Naive thymus-derived CD4-positive, alpha-beta T cell (primary cell): Measurements from ENCODE around the gene GPR156. TPM values are rescaled to one million over a fixed set of nuclear protein-coding genes. Genes with fewer than 3 reads are reported as not detected.

Source experiments
- ATAC-seq: fragments of 150-1000 bp; cut with Tn5 transposase; 2 replicates; pipeline ENCODE4 v1.10.0; 2021; ENCODE audit warnings: mild to moderate bottlenecking, moderate library complexity
- CTCF ChIA-PET: fragments of 350-600 bp; sonication (Branson Sonifier 250); formaldehyde crosslinking; loops from one replicate; lab custom pipeline; 2021; ENCODE audit warnings: antibody characterized with exemption; lab: Charles Lee
- POLR2A ChIA-PET: fragments of 350-600 bp; sonication (Branson Sonifier 250); formaldehyde crosslinking; loops from one replicate; lab custom pipeline; 2021; ENCODE audit warnings: antibody characterized with exemption, inconsistent platforms; lab: Charles Lee
- DNase-seq, 9 donors: peaks; one replicate each; pipeline versions ENCODE4 v3.0.0 to v3.0.0-alpha.2; 2020 to 2022; ENCODE audit warnings: mixed read lengths in 1 of 9
- H3K27ac ChIP-seq: one replicate; pipeline ENCODE4 v1.7.0; 2013; ENCODE audit warnings: mild to moderate bottlenecking, low read depth, low read length, moderate library complexity
- H3K27me3 ChIP-seq, 2 donors: one replicate each; pipeline ENCODE4 v1.7.0; 2013; ENCODE audit warnings: low read length in 2 of 2, mild to moderate bottlenecking in 2 of 2, moderate library complexity in 2 of 2; ENCODE audit not compliant: control insufficient read depth in 2 of 2, insufficient read depth in 2 of 2
- H3K36me3 ChIP-seq, 3 experiments: 1 replicate in 2 of 3; 2 replicates in 1 of 3; pipeline ENCODE4 v1.7.0; 2013; ENCODE audit warnings: low read length in 3 of 3, mild to moderate bottlenecking in 3 of 3, moderate library complexity in 1 of 3; ENCODE audit not compliant: insufficient read depth in 3 of 3, control insufficient read depth in 2 of 3
- H3K4me1 ChIP-seq, 2 donors: one replicate each; pipeline ENCODE4 v1.7.0; 2013; ENCODE audit warnings: low read length in 2 of 2, mild to moderate bottlenecking in 2 of 2, moderate library complexity in 1 of 2; ENCODE audit not compliant: control insufficient read depth in 2 of 2, insufficient read depth in 2 of 2
- H3K4me3 ChIP-seq: 2 replicates; pipeline ENCODE4 v1.7.0; 2013; ENCODE audit warnings: mild to moderate bottlenecking, low read length
- H3K9me3 ChIP-seq, 3 experiments: 1 replicate in 2 of 3; 2 replicates in 1 of 3; pipeline ENCODE4 v1.7.0; 2013; ENCODE audit warnings: low read length in 3 of 3; ENCODE audit not compliant: control insufficient read depth in 2 of 3
- H3K27ac Mint-ChIP-seq, 9 donors: one replicate each; pipeline ENCODE4 v1.8.0; 2020 to 2022; ENCODE audit warnings: mixed read lengths in 9 of 9, mild to moderate bottlenecking in 8 of 9, moderate library complexity in 5 of 9, inconsistent platforms in 2 of 9
- H3K27me3 Mint-ChIP-seq, 5 donors: one replicate each; pipeline ENCODE4 v1.8.0; 2021 to 2022; ENCODE audit warnings: mixed read lengths in 5 of 5, mild to moderate bottlenecking in 1 of 5
- H3K36me3 Mint-ChIP-seq, 5 donors: one replicate each; pipeline ENCODE4 v1.8.0; 2020 to 2022; ENCODE audit warnings: mixed read lengths in 5 of 5, mild to moderate bottlenecking in 3 of 5, inconsistent platforms in 1 of 5
- H3K4me1 Mint-ChIP-seq, 7 donors: one replicate each; pipeline ENCODE4 v1.8.0; 2020 to 2022; ENCODE audit warnings: mixed read lengths in 7 of 7, mild to moderate bottlenecking in 3 of 7, inconsistent platforms in 1 of 7
- H3K4me3 Mint-ChIP-seq, 10 donors: one replicate each; pipeline ENCODE4 v1.8.0; 2020 to 2022; ENCODE audit warnings: mild to moderate bottlenecking in 10 of 10, mixed read lengths in 10 of 10, moderate library complexity in 6 of 10, inconsistent platforms in 2 of 10
- H3K9me3 Mint-ChIP-seq, 11 donors: one replicate each; pipeline ENCODE4 v1.8.0; 2020 to 2022; ENCODE audit warnings: mixed read lengths in 11 of 11, mild to moderate bottlenecking in 4 of 11, inconsistent platforms in 1 of 11, moderate library complexity in 1 of 11
- intact Hi-C, 2 donors: fragments of 100-400 bp; cut with micrococcal nuclease; formaldehyde crosslinking; loops; one replicate each; pipeline ENCODE4 v1.15.1; 2023
- polyA plus RNA-seq, 2 donors: library from polyadenylated mRNA; unstranded; fragments of 300-500 nt; fragmentation: Illumina TruSeq; gene quantifications; one replicate each; pipeline ENCODE4 v1.2.3, GENCODE V29; 2021
- total RNA-seq, 6 experiments: library from RNA in 5 of 6; stranded (reverse) in 5 of 6; gene quantifications; 1 replicate in 5 of 6; 2 replicates in 1 of 6; pipeline ENCODE4 v1.2.3 and lab custom pipeline; 2021 to 2026

The GPR156 gene
- total and polyA plus RNA-seq, 7 experiments from 2014 or later: 0.27 TPM; not detected in 6

DNA sequence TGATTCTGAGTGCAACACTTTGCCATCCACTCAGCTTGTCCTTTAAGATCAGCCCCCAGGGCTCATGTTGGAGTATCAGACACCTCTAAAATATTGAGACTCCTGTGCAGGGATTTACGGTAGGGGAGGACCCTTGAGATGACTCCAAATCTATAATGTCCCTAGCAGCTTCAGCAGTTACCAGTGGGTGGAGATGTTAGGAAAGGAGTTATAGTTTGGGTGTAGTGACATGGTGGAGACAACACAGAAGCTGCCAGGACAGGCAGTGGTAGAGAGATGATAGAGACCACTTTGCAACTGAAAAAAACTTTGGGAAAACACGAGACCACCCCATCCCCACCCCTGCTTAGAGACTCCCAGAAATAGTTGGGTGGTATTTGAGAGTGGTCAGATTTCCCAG lies 147.5 kb downstream of the GPR156 start:
- Histone ChIP-seq H3K4me1 (no peaks in the 10 kb centered on the region), H3K27me3 (no peaks in the 10 kb centered on the region), H3K4me3 (no peak overlapping the region), H3K36me3 (no peaks in the 10 kb centered on the region), H3K9me3 (no peaks in the 10 kb centered on the region), H3K27ac (no peak overlapping the region)
- ChIA-PET POLR2A (no interaction called here), CTCF (no interaction called here)
- ATAC-seq: no peak
- H3K36me3 Mint-ChIP-seq: no peaks in the 10 kb centered on the region
- no peaks in the 10 kb centered on the region for H3K9me3 Mint-ChIP-seq
- H3K4me1 Mint-ChIP-seq: no peaks in the 10 kb centered on the region
- no peak for DNase-seq
- H3K4me3 Mint-ChIP-seq: no peak overlapping the region
- H3K27ac Mint-ChIP-seq: no peak overlapping the region
- H3K27me3 Mint-ChIP-seq: no peaks in the 10 kb centered on the region
- intact Hi-C loops: no loop called here

DNA sequence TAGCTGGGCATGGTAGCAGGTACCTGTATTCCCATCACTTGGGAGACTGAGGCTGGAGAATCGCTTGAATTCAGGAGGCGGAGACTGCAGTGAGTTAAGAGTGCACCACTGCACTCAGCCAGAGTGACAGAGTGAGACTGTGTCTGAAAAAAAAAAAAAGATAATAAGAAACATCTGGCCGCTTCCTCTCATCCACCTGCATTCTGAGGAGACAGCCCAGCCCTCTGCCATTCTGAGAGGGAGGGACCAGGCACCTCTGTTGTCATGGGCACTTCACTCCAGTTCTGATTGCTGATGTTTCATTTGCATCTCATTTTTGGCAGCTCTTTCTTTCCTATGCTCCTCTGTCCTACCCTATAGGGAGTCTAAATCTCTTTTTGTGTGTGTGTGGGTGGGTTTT lies 154.4 kb downstream of the GPR156 start:
- peaks cover 0 to 4% (median 0%) of the 10 kb centered on the region in 5 donors for H3K27me3 Mint-ChIP-seq
- DNase-seq (no peak), ATAC-seq (no peak)
- no peaks in the 10 kb centered on the region for H3K4me1 ChIP-seq
- H3K27ac Mint-ChIP-seq: no peak overlapping the region
- intact Hi-C loops: no loop called here
- H3K9me3 ChIP-seq: no peaks in the 10 kb centered on the region
- no peaks in the 10 kb centered on the region for H3K36me3 Mint-ChIP-seq
- no peaks in the 10 kb centered on the region for H3K4me1 Mint-ChIP-seq
- H3K27ac ChIP-seq: no peak overlapping the region
- no peak overlapping the region for H3K4me3 ChIP-seq
- CTCF ChIA-PET: no interaction called here
- no peaks in the 10 kb centered on the region for H3K27me3 ChIP-seq
- no peaks in the 10 kb centered on the region for H3K9me3 Mint-ChIP-seq
- H3K4me3 Mint-ChIP-seq: no peak overlapping the region
- no peaks in the 10 kb centered on the region for H3K36me3 ChIP-seq
- POLR2A ChIA-PET: no interaction called here

DNA sequence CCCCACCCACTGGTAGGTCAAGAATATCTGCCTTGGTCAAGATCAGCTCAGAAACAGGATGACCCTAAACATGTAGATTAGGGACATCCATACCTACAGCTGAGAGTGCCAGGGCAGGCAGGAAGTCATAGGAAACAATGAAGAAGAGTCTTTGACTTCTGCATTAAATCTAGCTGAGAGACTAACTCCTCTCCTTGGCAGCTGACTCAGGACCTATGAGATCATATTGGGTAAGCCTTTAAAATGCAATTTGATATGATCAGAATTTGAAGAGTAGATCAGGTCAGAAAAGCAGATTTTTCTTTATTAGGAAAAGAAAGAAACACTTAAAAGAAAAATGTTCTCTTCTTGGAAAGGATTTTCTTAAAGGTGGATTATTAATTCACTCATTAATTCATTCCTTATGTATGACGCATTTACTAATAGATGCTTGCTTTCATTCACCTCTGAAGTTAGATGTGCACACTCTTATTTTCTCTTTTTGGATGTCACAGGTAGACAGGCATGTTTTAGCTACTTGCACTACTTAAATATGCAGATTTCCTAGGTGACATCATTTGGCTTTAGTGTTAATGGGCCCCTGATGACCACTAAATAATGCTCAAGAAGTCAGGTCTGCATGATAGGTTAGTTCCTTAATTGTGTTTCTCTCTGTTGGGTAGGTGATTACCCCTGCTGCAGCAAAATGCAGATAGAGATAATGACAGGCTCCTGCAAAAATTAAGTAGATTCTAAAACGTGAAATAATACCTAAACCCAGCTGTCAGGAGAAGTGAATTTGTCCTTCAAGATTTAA lies 155.1 kb downstream of the GPR156 start:
- Mint-ChIP-seq H3K36me3 (no peaks in the 10 kb centered on the region), H3K4me3 (no peak overlapping the region), H3K27me3 (peaks cover 0 to 4% (median 0%) of the 10 kb centered on the region in 5 donors), H3K9me3 (no peaks in the 10 kb centered on the region), H3K4me1 (no peaks in the 10 kb centered on the region), H3K27ac (no peak overlapping the region)
- POLR2A ChIA-PET: no interaction called here
- no peak for DNase-seq
- H3K9me3 ChIP-seq: no peaks in the 10 kb centered on the region
- no peak overlapping the region for H3K4me3 ChIP-seq
- CTCF ChIA-PET: no interaction called here
- no peaks in the 10 kb centered on the region for H3K4me1 ChIP-seq
- no peaks in the 10 kb centered on the region for H3K36me3 ChIP-seq
- H3K27ac ChIP-seq: no peak overlapping the region
- intact Hi-C loops: no loop called here
- no peaks in the 10 kb centered on the region for H3K27me3 ChIP-seq
- no peak for ATAC-seq

DNA sequence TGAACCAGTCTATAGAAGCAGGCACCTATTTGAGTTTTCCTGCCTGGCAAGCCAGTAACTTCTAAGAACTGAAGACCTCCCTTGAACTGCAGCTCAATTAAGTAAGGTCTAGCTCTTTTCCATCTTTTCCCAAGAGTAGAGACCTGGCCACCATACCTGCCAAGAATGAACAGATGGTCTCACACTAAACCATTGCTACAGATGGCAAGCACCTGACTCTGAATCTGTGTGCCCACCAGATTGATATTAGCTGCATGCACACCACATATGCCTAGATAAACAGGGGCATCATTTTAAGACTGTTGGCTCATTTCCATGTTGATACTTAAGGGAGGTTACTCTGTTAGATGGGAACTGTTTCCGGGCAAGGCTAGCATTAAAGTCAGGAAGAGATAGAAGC lies 156.0 kb downstream of the GPR156 start:
- H3K4me3 Mint-ChIP-seq: no peak overlapping the region
- Histone ChIP-seq H3K27me3 (no peaks in the 10 kb centered on the region), H3K4me3 (no peak overlapping the region), H3K4me1 (no peaks in the 10 kb centered on the region), H3K9me3 (no peaks in the 10 kb centered on the region), H3K36me3 (no peaks in the 10 kb centered on the region), H3K27ac (no peak overlapping the region)
- CTCF ChIA-PET: no interaction called here
- DNase-seq (no peak), ATAC-seq (no peak)
- POLR2A ChIA-PET: no interaction called here
- no peak overlapping the region for H3K27ac Mint-ChIP-seq
- H3K9me3 Mint-ChIP-seq: no peaks in the 10 kb centered on the region
- H3K4me1 Mint-ChIP-seq: no peaks in the 10 kb centered on the region
- H3K27me3 Mint-ChIP-seq: peaks cover 0 to 4% (median 0%) of the 10 kb centered on the region in 5 donors
- H3K36me3 Mint-ChIP-seq: no peaks in the 10 kb centered on the region
- intact Hi-C loops: no loop called here

GRCh38 chr3:120125992-120126391 lies 159.0 kb downstream of the GPR156 start:
- Histone ChIP-seq H3K27me3 (no peaks in the 10 kb centered on the region), H3K36me3 (no peaks in the 10 kb centered on the region), H3K27ac (no peak overlapping the region), H3K4me3 (no peak overlapping the region), H3K9me3 (no peaks in the 10 kb centered on the region), H3K4me1 (no peaks in the 10 kb centered on the region)
- no peak for DNase-seq
- no peak overlapping the region for H3K27ac Mint-ChIP-seq
- H3K27me3 Mint-ChIP-seq: peaks cover 0 to 3% (median 0%) of the 10 kb centered on the region in 5 donors
- H3K9me3 Mint-ChIP-seq: peaks cover 0 to 10% (median 0%) of the 10 kb centered on the region in 11 donors
- intact Hi-C loops: no loop called here
- ChIA-PET CTCF (no interaction called here), POLR2A (no interaction called here)
- no peak overlapping the region for H3K4me3 Mint-ChIP-seq
- no peaks in the 10 kb centered on the region for H3K36me3 Mint-ChIP-seq
- ATAC-seq: no peak
- no peaks in the 10 kb centered on the region for H3K4me1 Mint-ChIP-seq

DNA sequence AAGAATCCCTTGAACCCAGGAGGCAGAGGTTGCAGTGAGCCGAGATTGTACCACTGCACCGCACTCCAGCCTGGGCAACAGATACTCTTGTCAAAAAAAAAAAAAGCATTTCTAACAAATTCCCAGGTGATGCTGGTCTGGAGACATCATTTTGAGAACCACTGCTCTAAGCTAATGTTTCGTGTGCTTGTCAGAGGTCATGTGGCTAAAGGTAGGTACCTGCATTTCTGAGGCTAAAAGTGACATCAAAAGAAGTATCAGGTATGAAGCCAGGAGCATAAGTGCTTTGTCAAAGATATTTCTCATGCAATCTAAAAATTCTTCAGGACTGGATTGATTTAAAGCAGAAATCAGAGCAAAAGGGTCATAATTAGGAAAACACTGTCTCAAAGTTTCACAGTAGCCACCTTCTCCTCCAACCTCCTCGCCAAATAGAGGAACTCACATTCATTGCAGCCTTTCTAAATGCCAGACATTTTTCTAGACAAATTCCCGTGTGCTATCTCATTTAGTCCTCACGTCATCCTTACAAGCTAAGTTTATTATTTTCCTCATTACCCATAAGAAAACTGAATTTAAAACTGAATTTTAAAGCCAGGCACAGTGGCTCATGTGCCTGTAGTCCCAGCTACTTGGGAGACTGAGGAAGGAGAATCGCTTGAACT lies 165.0 kb downstream of the GPR156 start:
- Histone ChIP-seq H3K4me3 (no peak overlapping the region), H3K9me3 (no peaks in the 10 kb centered on the region), H3K36me3 (no peaks in the 10 kb centered on the region), H3K27ac (no peak overlapping the region), H3K27me3 (no peaks in the 10 kb centered on the region), H3K4me1 (no peaks in the 10 kb centered on the region)
- intact Hi-C loops: no loop called here
- H3K9me3 Mint-ChIP-seq: peaks cover 0 to 34% (median 9%) of the 10 kb centered on the region in 11 donors
- H3K27ac Mint-ChIP-seq: no peak overlapping the region
- no peak for ATAC-seq
- peaks cover 0 to 5% (median 4%) of the 10 kb centered on the region in 5 donors for H3K36me3 Mint-ChIP-seq
- POLR2A ChIA-PET: no interaction called here
- CTCF ChIA-PET: interaction anchor here (0.6 to 0.7 kb wide), 2 partner anchors 12 to 348 kb away, joined by 3 to 5 read pairs; no protein-coding TSS in a partner anchor
- H3K4me1 Mint-ChIP-seq: no peaks in the 10 kb centered on the region
- H3K4me3 Mint-ChIP-seq: no peak overlapping the region
- DNase-seq: no peak
- peaks cover 0 to 5% (median 0%) of the 10 kb centered on the region in 5 donors for H3K27me3 Mint-ChIP-seq
